Left cardiac atrium (tissue), 4 donors: Measurements from ENCODE around the gene URB1. TPM values are rescaled to one million over a fixed set of nuclear protein-coding genes. Genes with fewer than 3 reads are reported as not detected.
"Not testable (repeated sequence)": the region's sequence is repeated elsewhere in the genome, so short reads cannot be mapped to it uniquely, and the experiment has no call there.

ENCODE experiments used
- ATAC-seq, 2 donors: fragments of 200-7000 bp; cut with Tn5 transposase; one replicate each; pipeline ENCODE4 v1.9.1; 2020; ENCODE audit warnings: mild to moderate bottlenecking in 2 of 2, moderate library complexity in 2 of 2
- DNase-seq: peaks from one replicate; pipeline ENCODE4 v3.0.0-alpha.2; 2020
- intact Hi-C, 2 donors: fragments of 100-400 bp; cut with DNase I; formaldehyde crosslinking; loops; one replicate each; pipeline versions ENCODE4 v1.14.1 to v1.15.1; 2022 to 2023
- total RNA-seq, 2 donors: library from RNA; stranded (reverse); fragmentation: NEBNext Ultra II Directional; extraction: Animal tissue kit (Norgen Biotek cat#: 25700); gene quantifications; one replicate each; pipeline ENCODE4 v1.2.1, GENCODE V29; 2021
- donor health status: DM: no; HTN: yes; CAD: no.
- donor health status: DM: no; HTN: yes; CAD: no; lungs with severe emphysema.
- donor health status: DM: yes; HTN: yes; CAD: no.
- donor health status: Dilated cardiomyopathy.

The URB1 gene
- total RNA-seq, 2 donors from 2014 or later, result 8.5 to 13.5 TPM

- ATAC-seq, result peak; percentile 71 to 80
- DNase-seq, result peak; percentile 85
- intact Hi-C loops, result loop anchor here in 1 of 2 donors (2.0 to 5.0 kb wide), 2 partner anchors 40 to 110 kb away; no protein-coding TSS in a partner anchor
Observed at GRCh38 chr21:32412162-32413014, 19.6 kb upstream of the URB1 start, which contains the start of gene EVA1C. EVA1C (plus strand) TSS chr21:32412706; CDS start chr21:32412854, 148 bp downstream.

- ATAC-seq (peak; percentile 87 to 90), DNase-seq (peak; percentile 96)
- intact Hi-C loops, result loop anchor here in 1 of 2 donors (2.0 to 5.0 kb wide), 2 partner anchors 41 to 111 kb away; no protein-coding TSS in a partner anchor
Observed at GRCh38 chr21:32411350-32412161, 18.7 kb upstream of the URB1 start.

- ATAC-seq, result no peak
- DNase-seq, result no peak
- intact Hi-C loops, result loop anchor here in 1 of 2 donors (5.0 kb wide), 1 partner anchor 41 kb away; no protein-coding TSS in a partner anchor
Observed at GRCh38 chr21:32410916-32411315, 18.1 kb upstream of the URB1 start.

- DNase-seq (no peak), ATAC-seq (no peak)
- intact Hi-C loops, result loop anchor here in 1 of 2 donors (5.0 kb wide), 1 partner anchor 42 kb away; no protein-coding TSS in a partner anchor
Observed at GRCh38 chr21:32410291-32410690, 17.5 kb upstream of the URB1 start.

GRCh38 chr21:32406405-32406804 is 13.6 kb upstream of the URB1 start:
- DNase-seq (peak; percentile 46), ATAC-seq (peak in 1 of 2 donors; percentile 11)
- intact Hi-C loops, result loop anchor here in 1 of 2 donors (5.0 kb wide), 1 partner anchor 161 kb away; no protein-coding TSS in a partner anchor

GRCh38 chr21:32403201-32403777 is 10.5 kb upstream of the URB1 start:
- intact Hi-C loops, result loop anchor here in 1 of 2 donors (2.0 to 5.0 kb wide), 2 partner anchors 166 to 194 kb away; no protein-coding TSS in a partner anchor
- ATAC-seq (peak; percentile 88 to 89), DNase-seq (peak; percentile 72)

GRCh38 chr21:32393677-32394001 is 827 bp upstream of the URB1 start:
- intact Hi-C loops, result no loop called here
- DNase-seq (no peak), ATAC-seq (no peak)

- intact Hi-C loops, result no loop called here
- ATAC-seq (peak in 1 of 2 donors; percentile 36), DNase-seq (no peak)
Observed at GRCh38 chr21:32392299-32392879, 423 bp downstream of the URB1 start.

- DNase-seq (no peak), ATAC-seq (no peak)
- intact Hi-C loops, result no loop called here
Observed at GRCh38 chr21:32391755-32392154, 1.1 kb downstream of the URB1 start.

- DNase-seq, intact Hi-C loops, ATAC-seq: not testable (repeated sequence)
Observed at GRCh38 chr21:32390537-32391224, 2.1 kb downstream of the URB1 start.

GRCh38 chr21:32389337-32390015 is 3.3 kb downstream of the URB1 start:
- intact Hi-C loops, result no loop called here
- ATAC-seq (no peak), DNase-seq (no peak)

GRCh38 chr21:32388306-32388705 is 4.5 kb downstream of the URB1 start:
- intact Hi-C loops, result no loop called here
- DNase-seq, result no peak
- ATAC-seq, result no peak

- intact Hi-C loops, result no loop called here
- ATAC-seq, result no peak
- DNase-seq, result no peak
Observed at GRCh38 chr21:32387151-32387550, 5.7 kb downstream of the URB1 start.

- ATAC-seq (peak; percentile 71 to 91), DNase-seq (peak; percentile 53)
- intact Hi-C loops, result no loop called here
Observed at GRCh38 chr21:32386195-32386870, 6.5 kb downstream of the URB1 start.

- intact Hi-C loops, result no loop called here
- ATAC-seq (no peak), DNase-seq (no peak)
Observed at GRCh38 chr21:32383812-32384211, 9.0 kb downstream of the URB1 start.

- ATAC-seq (no peak), DNase-seq (no peak)
- intact Hi-C loops, result no loop called here
Observed at GRCh38 chr21:32382108-32382644, 10.6 kb downstream of the URB1 start.

- intact Hi-C loops, result no loop called here
- ATAC-seq (no peak), DNase-seq (no peak)
Observed at GRCh38 chr21:32381571-32381970, 11.2 kb downstream of the URB1 start.
